ENCODE data around the gene NOP58. TPM values are rescaled to one million over a fixed set of nuclear protein-coding genes. Genes with fewer than 3 reads are reported as not detected.

The NOP58 gene
- total and polyA plus RNA-seq, 2 of the 8 experiments (the other 6 are each of a cell fraction or from before 2014, with no cell fraction given), result 41.5 to 133 TPM

GRCh38 chr2:202221873-202222272 is 43.7 kb upstream of the NOP58 start:
- Histone ChIP-seq H2BK12ac (ENCODE audit: low read depth, low read length) (no peak overlapping the region), H3K79me2 (ENCODE audit: control insufficient read depth in 1 of 2, insufficient read depth in 2 of 2, low read length in 2 of 2) (peaks cover 12 to 93% of the 10 kb centered on the region in 2 experiments), H3K4me1 (replicated peaks in 1 of 4; ENCODE audit: control insufficient read depth in 3 of 4, insufficient read depth in 4 of 4, low read length in 3 of 4) (peaks cover 0 to 3% (median 0%) of the 10 kb centered on the region in 4 experiments; a peak in 2 of 7 replicates), H3K14ac (ENCODE audit: insufficient read length) (no peak overlapping the region), H4K5ac (ENCODE audit: insufficient read length, low read depth, low read length) (no peak overlapping the region), H3K27ac (ENCODE audit: low read depth, low read length) (no peak overlapping the region), H2BK5ac (ENCODE audit: low read depth, low read length) (no peak overlapping the region), H3K56ac (replicated peaks; ENCODE audit: insufficient read length, low read depth, low read length) (no peak overlapping the region), H2BK15ac (ENCODE audit: low read length) (no peak overlapping the region), H3K4ac (replicated peaks; ENCODE audit: insufficient read length, low read depth, low read length) (no peak overlapping the region), H2AK5ac (ENCODE audit: low read depth, low read length) (no peak overlapping the region), H3K23me2 (ENCODE audit: low read depth, low read length) (no peaks in the 10 kb centered on the region), H2AFZ (ENCODE audit: low read length) (no peak overlapping the region), H3K27me3 (replicated peaks in 1 of 4; ENCODE audit: control insufficient read depth in 3 of 4, extremely low read depth in 1 of 4, insufficient read depth in 3 of 4, low read length in 3 of 4) (no peaks in the 10 kb centered on the region), H3K9me3 (ENCODE audit: insufficient read depth in 2 of 2, low read depth in 1 of 2, low read length in 1 of 2) (no peaks in the 10 kb centered on the region), H2BK20ac (ENCODE audit: low read length) (no peak overlapping the region), H4K20me1 (replicated peaks in 1 of 2; ENCODE audit: control insufficient read depth in 1 of 2, insufficient read depth in 2 of 2, low read length in 2 of 2) (peaks cover 7 to 16% of the 10 kb centered on the region in 2 experiments), H4K8ac (ENCODE audit: extremely low read depth, insufficient read depth, low read length) (no peak overlapping the region), H3K36me3 (ENCODE audit: control insufficient read depth in 2 of 4, insufficient read depth in 4 of 4, low read length in 3 of 4) (peaks cover 0 to 33% (median 8%) of the 10 kb centered on the region in 4 experiments; a peak in 4 of 8 replicates), H3K18ac (ENCODE audit: extremely low read depth, low read length) (no peak overlapping the region), H3K23ac (ENCODE audit: insufficient read length) (no peak overlapping the region), H3K79me1 (ENCODE audit: low read depth, low read length) (no peaks in the 10 kb centered on the region), H2BK120ac (replicated peaks; ENCODE audit: low read depth, low read length) (no peak overlapping the region), H3K4me3 (ENCODE audit: extremely low read depth in 1 of 4, insufficient read depth in 2 of 4, low read depth in 3 of 4, low read length in 4 of 4) (no peak overlapping the region), H4K91ac (replicated peaks; ENCODE audit: insufficient read length, low read length) (no peak overlapping the region), H3K4me2 (ENCODE audit: insufficient read depth in 1 of 2, low read depth in 2 of 2, low read length in 2 of 2) (no peak overlapping the region), H3K9ac (replicated peaks in 1 of 4; ENCODE audit: extremely low read depth in 1 of 4, low read depth in 3 of 4, low read length in 3 of 4) (no peak overlapping the region)
- POLR2A ChIA-PET (ENCODE audit: partially characterized antibody), result interaction anchor here (0.6 to 2.3 kb wide), 5 partner anchors 8 to 1426 kb away, joined by 3 to 15 read pairs (median 3); partner anchors contain the start of gene SUMO1
- 65% methylated on average over 1 of the region's 1 CpG; no CpG with 5 or more reads in 1 of the 2 experiments for whole genome bisulfite sequencing, 2 experiments (ENCODE audit: extremely low coverage in 1 of 2, insufficient coverage in 1 of 2, insufficient read length in 1 of 2, insufficient replicate concordance in 2 of 2, low coverage in 1 of 2, low lambda C conversion rate in 2 of 2, missing lambda C conversion rate in 1 of 2)
- FAIRE-seq (no peak), DNase-seq (ENCODE audit: low read depth in 1 of 2, low spot score in 2 of 2) (no peak)
- CTCF ChIA-PET (ENCODE audit: partially characterized antibody), result interaction anchor here (0.6 to 1.1 kb wide), 5 partner anchors 10 to 176 kb away, joined by 3 to 5 read pairs (median 3); no protein-coding TSS in a partner anchor
- TF ChIP-seq CBX8 (IDR thresholded peaks at IDR 0.05; ENCODE audit: borderline replicate concordance, low read depth, low read length), result no peak
- no peak for TF ChIP-seq EZH2 (IDR thresholded peaks at IDR 0.05; ENCODE audit: low read depth, low read length, severe bottlenecking)
- TF ChIP-seq KDM4A (IDR thresholded peaks at IDR 0.05; ENCODE audit: low read depth, low read length, severe bottlenecking), result no peak
- TF ChIP-seq TAF7 (optimal IDR thresholded peaks at IDR 0.05; ENCODE audit: borderline replicate concordance, low read depth, low read length), result no peak
- TF ChIP-seq HDAC2 (IDR thresholded peaks at IDR 0.05; ENCODE audit: borderline replicate concordance in 1 of 2, low read depth in 2 of 2, low read length in 2 of 2), result no peak
- TF ChIP-seq, protein P1, sequence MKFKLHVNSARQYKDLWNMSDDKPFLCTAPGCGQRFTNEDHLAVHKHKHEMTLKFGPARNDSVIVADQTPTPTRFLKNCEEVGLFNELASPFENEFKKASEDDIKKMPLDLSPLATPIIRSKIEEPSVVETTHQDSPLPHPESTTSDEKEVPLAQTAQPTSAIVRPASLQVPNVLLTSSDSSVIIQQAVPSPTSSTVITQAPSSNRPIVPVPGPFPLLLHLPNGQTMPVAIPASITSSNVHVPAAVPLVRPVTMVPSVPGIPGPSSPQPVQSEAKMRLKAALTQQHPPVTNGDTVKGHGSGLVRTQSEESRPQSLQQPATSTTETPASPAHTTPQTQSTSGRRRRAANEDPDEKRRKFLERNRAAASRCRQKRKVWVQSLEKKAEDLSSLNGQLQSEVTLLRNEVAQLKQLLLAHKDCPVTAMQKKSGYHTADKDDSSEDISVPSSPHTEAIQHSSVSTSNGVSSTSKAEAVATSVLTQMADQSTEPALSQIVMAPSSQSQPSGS (IDR thresholded peaks at IDR 0.05; ENCODE audit: low read length), result no peak
- no peak for TF ChIP-seq SRF (IDR thresholded peaks at IDR 0.05; ENCODE audit: low read depth, low read length)
- no peak for TF ChIP-seq TCF12 (IDR thresholded peaks at IDR 0.05; ENCODE audit: low read depth, low read length)
- no peak for TF ChIP-seq SIRT6 (IDR thresholded peaks at IDR 0.05; ENCODE audit: low read length)
- TF ChIP-seq CBX5 (IDR thresholded peaks at IDR 0.05; ENCODE audit: low read depth, low read length), result no peak
- TF ChIP-seq NRF1 (IDR thresholded peaks at IDR 0.05; ENCODE audit: low read depth, low read length), result no peak

All from H1 (cell line).